ENCODE measurements around the gene NTMT1. TPM values are rescaled to one million over a fixed set of nuclear protein-coding genes. Genes with fewer than 3 reads are reported as not detected.

Gene NTMT1
- total RNA-seq, 1 experiment from 2014 or later: 50.2 TPM

GRCh38 chr9:129608561-129609481, 17.1 kb upstream of the NTMT1 start:
- no peak overlapping the region for H3K9ac ChIP-seq (ENCODE audit: low read length)
- H2AFZ ChIP-seq (ENCODE audit: low read length): no peak overlapping the region
- POLR2A ChIA-PET (ENCODE audit: unreplicated experiment): interaction anchor here (0.6 kb wide), 1 partner anchor 275 kb away, joined by 4 read pairs; no protein-coding TSS in a partner anchor
- no peaks in the 10 kb centered on the region for H3K27me3 ChIP-seq (ENCODE audit: low read length)
- no peak for DNase-seq
- H3K4me2 ChIP-seq (ENCODE audit: low read length): no peak overlapping the region
- no TSS peak for BruUV-seq (replicated peaks)
- no peaks in the 10 kb centered on the region for H3K9me3 ChIP-seq (ENCODE audit: low read length)
- CTCF ChIA-PET: interaction anchor here (0.6 kb wide), 1 partner anchor 148 kb away, joined by 4 read pairs; no protein-coding TSS in a partner anchor
- H3F3A ChIP-seq (ENCODE audit: low read length, unreplicated experiment): no peaks in the 10 kb centered on the region
- H3K4me1 ChIP-seq (ENCODE audit: insufficient read depth, low read length): peaks cover 8% of the 10 kb centered on the region; the same call in 1 of the 2 replicates
- no peaks in the 10 kb centered on the region for H3K9me2 ChIP-seq (replicated peaks; ENCODE audit: low read length)
- no peak overlapping the region for H3K4me3 ChIP-seq (ENCODE audit: low read length)
- no peak for TF ChIP-seq EZH2phosphoT487 (IDR thresholded peaks at IDR 0.05; ENCODE audit: borderline replicate concordance, low read length)
- no peak for TF ChIP-seq EZH2 (IDR thresholded peaks at IDR 0.05; ENCODE audit: low read length, unreplicated experiment)
- TF ChIP-seq, protein P1, sequence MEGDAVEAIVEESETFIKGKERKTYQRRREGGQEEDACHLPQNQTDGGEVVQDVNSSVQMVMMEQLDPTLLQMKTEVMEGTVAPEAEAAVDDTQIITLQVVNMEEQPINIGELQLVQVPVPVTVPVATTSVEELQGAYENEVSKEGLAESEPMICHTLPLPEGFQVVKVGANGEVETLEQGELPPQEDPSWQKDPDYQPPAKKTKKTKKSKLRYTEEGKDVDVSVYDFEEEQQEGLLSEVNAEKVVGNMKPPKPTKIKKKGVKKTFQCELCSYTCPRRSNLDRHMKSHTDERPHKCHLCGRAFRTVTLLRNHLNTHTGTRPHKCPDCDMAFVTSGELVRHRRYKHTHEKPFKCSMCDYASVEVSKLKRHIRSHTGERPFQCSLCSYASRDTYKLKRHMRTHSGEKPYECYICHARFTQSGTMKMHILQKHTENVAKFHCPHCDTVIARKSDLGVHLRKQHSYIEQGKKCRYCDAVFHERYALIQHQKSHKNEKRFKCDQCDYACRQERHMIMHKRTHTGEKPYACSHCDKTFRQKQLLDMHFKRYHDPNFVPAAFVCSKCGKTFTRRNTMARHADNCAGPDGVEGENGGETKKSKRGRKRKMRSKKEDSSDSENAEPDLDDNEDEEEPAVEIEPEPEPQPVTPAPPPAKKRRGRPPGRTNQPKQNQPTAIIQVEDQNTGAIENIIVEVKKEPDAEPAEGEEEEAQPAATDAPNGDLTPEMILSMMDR (conservative IDR thresholded peaks at IDR 0.05; ENCODE audit: low read depth, low read length): no peak
- H4K20me1 ChIP-seq (ENCODE audit: low read length): no peaks in the 10 kb centered on the region
- no peaks in the 10 kb centered on the region for H3K36me3 ChIP-seq (ENCODE audit: low read depth, low read length)
- H3K27ac ChIP-seq (ENCODE audit: low read length): no peak overlapping the region
- no peaks in the 10 kb centered on the region for H3K79me2 ChIP-seq (ENCODE audit: low read length)
- intact Hi-C loops (cut with micrococcal nuclease): no loop called here
- no peak for ATAC-seq

GRCh38 chr9:129609486-129610212, 16.3 kb upstream of the NTMT1 start:
- no peaks in the 10 kb centered on the region for H3F3A ChIP-seq (ENCODE audit: low read length, unreplicated experiment)
- peaks cover 8% of the 10 kb centered on the region; the same call in 1 of the 2 replicates for H3K4me1 ChIP-seq (ENCODE audit: insufficient read depth, low read length)
- H2AFZ ChIP-seq (ENCODE audit: low read length): 0 out of 2 replicates have a peak overlapping the region, but pooled peaks have one; percentile 30
- POLR2A ChIA-PET (ENCODE audit: unreplicated experiment): interaction anchor here (0.6 kb wide), 1 partner anchor 276 kb away, joined by 4 read pairs; no protein-coding TSS in a partner anchor
- H3K9me3 ChIP-seq (ENCODE audit: low read length): no peaks in the 10 kb centered on the region
- BruUV-seq (replicated peaks): no TSS peak
- no peak overlapping the region for H3K27ac ChIP-seq (ENCODE audit: low read length)
- no peak overlapping the region for H3K9ac ChIP-seq (ENCODE audit: low read length)
- intact Hi-C loops (cut with micrococcal nuclease): loop anchor here (5.0 kb wide), 4 partner anchors 112 to 472 kb away; partner anchors contain the start of gene IER5L
- CTCF ChIA-PET: no interaction called here
- no peaks in the 10 kb centered on the region for H3K9me2 ChIP-seq (replicated peaks; ENCODE audit: low read length)
- H3K79me2 ChIP-seq (ENCODE audit: low read length): no peaks in the 10 kb centered on the region
- no peaks in the 10 kb centered on the region for H3K27me3 ChIP-seq (ENCODE audit: low read length)
- no peaks in the 10 kb centered on the region for H4K20me1 ChIP-seq (ENCODE audit: low read length)
- H3K4me2 ChIP-seq (ENCODE audit: low read length): peak overlapping the region; percentile 57
- H3K4me3 ChIP-seq (ENCODE audit: low read length): 0 out of 2 replicates have a peak overlapping the region, but pooled peaks have one; percentile 32
- DNase-seq (no peak), ATAC-seq (no peak)
- TF ChIP-seq EZH2 (IDR thresholded peaks at IDR 0.05; ENCODE audit: low read length, unreplicated experiment): no peak
- TF ChIP-seq EZH2phosphoT487 (IDR thresholded peaks at IDR 0.05; ENCODE audit: borderline replicate concordance, low read length): no peak
- TF ChIP-seq, protein P1 (conservative IDR thresholded peaks at IDR 0.05; ENCODE audit: low read depth, low read length): no peak
- H3K36me3 ChIP-seq (ENCODE audit: low read depth, low read length): no peaks in the 10 kb centered on the region

Data from PC-3 (cell line).